ENCODE measurements around the gene KIAA0825.
A peak's percentile ranks its signal among the peaks of the same experiment; 100 is the strongest.

KIAA0825 gene, protein sequence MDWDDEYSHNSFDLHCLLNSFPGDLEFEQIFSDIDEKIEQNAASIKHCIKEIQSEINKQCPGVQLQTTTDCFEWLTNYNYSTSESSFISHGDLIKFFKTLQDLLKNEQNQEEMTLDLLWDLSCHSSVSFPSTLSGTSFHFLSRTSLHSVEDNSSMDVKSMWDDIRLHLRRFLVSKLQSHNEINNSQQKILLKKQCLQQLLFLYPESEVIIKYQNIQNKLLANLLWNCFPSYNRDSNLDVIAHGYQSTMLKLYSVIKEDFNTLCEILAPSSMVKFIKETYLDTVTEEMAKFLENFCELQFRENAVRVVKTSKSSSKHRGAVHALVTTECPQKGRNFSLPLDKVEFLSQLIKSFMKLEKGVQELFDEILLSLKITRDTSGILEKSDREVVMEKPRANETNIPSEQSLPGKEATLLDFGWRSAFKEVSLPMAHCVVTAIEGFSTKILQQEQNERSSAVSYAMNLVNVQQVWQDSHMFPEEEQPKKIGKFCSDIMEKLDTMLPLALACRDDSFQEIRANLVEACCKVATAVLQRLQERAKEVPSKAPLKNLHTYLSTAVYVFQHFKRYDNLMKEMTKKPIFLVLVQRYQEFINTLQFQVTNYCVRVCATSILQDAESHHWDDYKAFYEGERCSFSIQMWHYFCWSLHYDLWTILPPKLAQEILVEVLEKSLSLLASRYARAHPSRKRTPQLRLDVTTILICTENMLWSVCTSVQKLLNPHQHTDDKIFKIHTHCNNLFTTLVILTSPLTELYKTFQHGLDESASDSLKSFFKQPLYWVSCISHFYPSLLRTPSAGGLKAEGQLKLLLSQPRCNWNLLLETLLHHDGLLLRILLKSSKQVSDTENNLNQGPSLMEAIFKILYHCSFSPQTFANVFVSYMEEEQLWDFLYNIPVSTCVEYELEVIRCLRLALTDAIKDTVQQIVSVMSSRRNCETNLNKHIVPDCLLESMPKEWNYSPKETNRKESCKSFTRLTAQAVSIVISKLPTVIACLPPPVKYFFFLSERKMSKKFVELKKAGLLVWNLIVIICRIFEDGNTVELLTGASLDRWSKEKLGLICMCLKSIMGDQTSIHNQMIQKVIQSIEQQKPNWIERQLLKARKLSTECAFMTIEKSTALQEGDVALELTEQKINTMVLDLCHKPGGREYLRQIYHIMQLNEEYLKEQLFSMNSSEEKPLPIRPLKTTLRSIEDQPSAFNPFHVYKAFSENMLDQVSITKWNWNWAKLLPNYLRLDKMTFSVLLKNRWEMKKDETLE (N-terminal part only)

DNA sequence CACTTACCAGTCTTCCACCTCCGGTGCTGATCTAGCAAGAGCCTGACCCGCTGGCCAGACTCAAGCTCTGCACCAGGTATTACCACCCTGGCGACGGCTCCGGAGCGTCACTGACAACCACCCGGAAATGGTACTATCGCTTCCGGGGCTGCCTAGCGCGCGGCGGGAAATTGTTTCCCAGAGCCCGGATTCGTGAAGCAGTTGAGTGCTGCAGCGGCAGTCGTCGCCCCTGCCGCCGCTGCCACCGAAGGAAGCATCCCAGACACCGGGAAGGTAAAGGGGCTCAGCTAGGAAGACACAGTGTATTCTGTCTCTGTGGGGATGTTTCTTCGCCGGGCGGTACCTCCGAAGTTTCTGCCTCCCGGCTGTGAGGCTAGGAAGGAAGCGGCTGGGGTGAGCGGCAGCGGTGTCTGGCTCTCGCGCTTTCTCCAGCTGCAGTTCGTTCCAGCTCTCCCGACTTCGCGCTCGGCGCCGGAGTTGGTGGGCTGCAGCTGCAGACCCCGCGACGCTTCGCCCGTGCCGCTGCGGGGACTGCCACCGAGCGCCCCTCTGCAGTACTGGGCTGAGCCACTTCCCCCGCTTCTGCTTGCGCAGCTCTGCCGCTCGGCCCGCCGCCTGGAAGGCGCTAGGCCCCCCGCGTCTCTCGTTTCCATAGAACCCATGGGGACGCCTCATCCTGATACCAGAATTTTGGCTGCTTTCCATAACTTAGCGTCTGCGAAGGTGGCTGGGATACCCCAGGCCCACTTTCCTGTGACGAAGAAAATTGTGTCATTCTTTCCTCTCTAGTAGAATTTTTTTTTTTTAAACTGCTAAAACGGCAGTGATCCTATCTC is at the start of gene KIAA0825, which contains the start of gene SLF1:
KIAA0825 (minus strand) TSS at position 112 of the 836 bp plus-strand sequence. CDS start 81,478 bp downstream, outside the sequence.
SLF1 (plus strand) TSS at position 177 of the 836 bp plus-strand sequence. CDS start 10,142 bp downstream, outside the sequence.
- DNase-seq = peak; percentile 48

DNA sequence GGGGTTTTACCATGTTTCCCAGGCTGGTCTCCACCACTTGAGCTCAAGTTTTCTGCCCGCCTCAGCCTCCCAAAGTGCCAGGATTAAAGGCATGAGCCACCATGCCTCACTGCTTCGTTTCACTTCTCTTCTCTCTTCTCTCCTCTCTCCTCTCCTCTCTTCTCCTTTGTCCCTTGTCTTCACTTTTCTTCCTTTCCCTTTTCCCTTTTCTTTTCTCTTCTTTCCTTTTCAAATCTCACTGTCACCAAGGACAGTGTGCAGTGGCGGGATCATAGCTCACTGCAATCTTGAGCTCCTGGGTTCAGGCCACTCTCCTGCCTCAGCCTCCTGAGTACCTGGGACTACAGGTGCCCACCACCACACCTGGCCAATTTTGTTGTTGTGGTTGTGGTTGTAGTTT is 49.5 kb upstream of the KIAA0825 start:
- DNase-seq = no peak

DNA sequence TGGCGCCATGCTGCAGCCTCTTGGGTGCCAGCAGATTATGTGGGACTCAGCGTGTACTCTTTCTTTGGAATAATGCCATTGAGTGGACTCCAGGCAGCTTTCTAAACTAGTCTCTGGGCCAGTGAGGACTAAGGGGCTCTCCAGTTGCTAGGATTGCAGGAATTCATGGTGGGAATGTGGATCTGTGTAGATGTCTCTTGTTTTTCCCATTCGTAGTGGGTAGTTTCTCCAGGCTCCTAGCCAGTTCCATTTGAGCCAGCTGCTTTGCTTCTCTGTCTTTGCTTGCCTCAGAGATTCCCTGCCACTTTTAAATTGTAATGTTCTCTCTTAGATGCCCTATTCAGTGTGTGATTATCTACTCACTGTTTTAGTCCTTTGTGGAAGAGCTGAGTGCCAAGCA is 42.7 kb upstream of the KIAA0825 start:
- DNase-seq = no peak

DNA sequence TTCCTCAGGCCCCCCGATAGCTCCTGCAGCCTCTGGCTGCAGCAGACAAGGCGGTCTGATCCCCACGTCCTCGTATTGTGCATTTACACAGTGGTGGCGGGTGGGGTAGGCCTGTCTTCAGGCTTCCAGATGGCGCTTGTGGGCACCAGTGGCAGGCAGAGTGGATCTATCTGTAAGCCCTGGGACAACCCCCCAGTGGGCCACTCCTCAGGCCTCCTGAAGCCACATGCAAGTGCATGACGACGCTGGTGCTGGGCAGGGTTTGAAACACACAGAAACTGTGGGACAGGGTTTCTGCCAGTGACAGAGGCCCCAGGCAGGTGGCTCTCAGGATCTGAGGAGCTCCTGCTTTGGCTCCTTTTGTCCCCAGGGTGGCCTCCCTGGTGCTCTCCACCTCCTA is 42.1 kb upstream of the KIAA0825 start:
- no peak for DNase-seq

DNA sequence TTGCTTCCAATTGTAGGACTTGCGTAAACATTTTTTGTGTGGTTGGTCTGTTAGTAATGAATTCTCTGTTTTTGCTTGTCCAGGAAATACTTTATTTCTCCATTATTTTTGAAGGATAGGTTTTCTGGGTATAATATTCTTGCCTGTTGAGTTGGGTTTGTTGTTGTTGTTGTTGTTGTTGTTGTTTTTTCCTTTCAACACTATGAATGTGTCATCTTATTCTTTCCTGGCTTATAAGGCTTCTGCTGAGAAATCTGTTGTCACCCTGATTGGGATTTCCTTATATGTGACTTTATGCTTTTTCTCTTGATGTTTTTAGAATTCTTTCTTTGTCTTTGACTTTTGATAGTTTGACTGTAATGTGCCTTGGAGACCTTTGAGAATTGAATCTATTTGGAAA is 39.9 kb upstream of the KIAA0825 start:
- DNase-seq = no peak

DNA sequence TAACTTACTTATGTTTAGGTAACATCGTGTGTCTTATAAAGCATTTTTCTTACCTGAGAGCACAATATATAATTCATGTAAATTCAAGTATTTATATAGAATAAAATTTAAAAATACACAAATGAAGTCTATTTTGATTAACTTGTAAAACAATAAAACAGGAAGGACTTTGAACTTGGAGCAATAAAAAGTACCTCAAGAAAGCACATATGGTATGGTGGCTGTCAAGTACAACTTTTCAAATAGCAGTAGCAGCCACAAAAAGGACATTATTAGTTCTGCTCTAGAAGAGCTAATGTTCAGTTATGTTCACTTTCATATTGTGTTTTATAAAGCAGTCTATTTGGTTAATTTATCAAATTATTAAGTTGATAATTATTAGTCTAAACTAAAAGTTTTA is 31.5 kb upstream of the KIAA0825 start:
- no peak for DNase-seq

DNA sequence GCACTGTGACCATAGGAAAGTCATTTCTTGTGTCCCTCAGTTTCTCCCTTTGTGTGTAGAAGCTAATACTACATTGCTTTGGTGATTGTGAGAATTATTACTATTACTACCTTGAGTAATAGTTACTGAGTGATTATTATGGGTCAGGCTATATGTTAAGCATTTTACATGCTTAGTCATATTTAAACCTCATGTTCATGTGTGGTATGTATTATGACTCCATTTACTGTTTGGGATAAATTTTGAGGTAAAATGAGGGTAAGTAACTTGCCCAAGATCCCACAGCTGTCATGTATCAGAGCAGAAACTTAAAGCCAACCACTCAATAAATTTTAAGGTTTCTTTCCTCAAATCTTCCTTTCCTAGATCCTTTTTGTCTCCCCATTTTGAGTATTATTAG is 28.4 kb upstream of the KIAA0825 start:
- no peak for DNase-seq

DNA sequence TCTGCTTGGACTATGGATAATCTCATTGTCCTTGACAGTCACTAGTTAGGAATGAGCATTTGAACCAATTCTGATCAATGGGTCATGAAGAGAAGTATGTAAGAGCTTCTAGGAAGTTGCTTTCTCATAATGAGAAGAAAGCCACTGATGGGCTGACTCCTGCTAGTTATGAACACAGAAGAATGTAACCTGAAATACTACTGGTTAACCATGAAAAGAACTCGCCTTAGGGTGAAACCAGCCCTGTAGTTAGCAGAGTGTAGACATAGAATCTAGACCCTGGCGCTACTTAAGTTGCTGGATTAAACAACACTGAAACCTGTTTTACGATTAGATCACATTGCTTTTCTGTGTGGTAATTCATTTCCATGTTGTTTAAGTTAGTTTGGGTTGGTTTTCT is 26.6 kb upstream of the KIAA0825 start:
- DNase-seq = no peak

DNA sequence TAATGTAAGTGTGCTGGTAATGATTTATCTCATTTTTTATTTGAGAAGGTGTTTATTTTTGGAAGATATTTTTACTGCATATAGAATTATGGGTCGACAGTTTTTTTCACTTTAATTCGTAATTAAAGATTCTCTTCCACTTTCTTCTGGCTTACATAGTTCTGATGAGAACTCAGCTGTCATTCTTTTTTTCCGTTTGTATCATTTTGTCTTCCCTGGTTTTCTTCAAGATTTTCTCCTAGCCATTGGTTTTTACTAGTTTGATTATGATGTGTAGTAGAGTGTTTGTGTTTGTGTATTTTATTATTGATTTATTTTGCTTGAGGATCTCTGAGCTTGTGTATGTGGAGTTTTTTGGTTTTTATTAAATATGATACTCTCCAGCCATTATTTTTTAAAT is 21.8 kb upstream of the KIAA0825 start:
- no peak for DNase-seq

DNA sequence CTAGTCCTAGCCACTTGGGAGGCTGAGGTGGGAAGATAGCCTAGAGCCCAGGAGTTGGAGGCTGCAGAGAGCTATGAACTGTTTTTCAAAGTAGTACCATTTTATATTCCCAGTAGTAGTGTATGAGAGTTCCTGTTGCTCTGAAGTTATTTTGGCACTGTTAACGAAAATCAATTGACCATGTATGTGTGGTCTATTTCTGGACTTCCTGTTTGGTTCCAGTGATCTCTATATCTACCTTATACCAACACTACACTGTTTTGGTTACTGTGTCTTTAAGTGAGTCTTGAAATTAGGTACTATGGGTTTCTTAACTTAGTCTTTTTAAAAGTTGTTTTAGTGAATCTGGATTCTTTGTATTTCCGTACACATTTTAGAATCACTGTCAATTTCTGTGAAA is 13.6 kb upstream of the KIAA0825 start:
- DNase-seq = no peak

DNA sequence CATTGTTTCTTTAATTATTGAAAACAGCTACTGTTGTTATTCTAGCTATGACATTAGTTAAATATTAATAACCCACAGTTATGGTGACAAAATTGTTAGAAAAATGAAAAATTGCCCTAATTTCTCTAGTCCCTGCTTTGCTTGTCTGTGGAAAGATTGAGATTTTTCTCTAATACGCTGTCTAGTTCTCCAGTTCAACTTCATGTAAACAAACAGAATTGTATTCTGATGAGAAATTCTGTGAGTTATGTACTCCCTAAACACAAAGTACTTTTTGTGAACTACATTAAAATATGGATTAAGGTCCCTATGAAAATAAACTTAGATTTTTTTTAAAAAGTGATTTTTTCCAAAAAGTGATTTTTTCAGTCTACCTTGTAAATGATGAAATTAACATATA is 8.8 kb upstream of the KIAA0825 start:
- no peak for DNase-seq

DNA sequence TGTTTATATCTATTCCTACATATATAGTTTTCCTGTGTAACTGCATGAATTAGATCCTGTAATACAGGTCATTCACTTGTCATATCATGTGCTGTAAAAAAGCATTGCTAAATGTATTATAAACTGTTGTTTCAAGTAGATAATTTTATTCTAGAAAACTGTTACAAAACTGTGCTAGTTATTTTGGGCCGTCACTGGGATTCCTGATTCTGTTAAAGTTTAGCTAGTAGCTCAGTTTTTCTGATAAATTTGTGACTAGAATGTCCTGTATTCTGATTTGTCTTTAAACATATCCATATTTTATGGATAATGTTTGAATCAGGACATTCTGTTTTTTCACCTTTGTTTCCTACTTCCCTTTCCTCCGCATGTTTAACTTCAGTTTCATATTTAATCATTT is 5.5 kb upstream of the KIAA0825 start:
- DNase-seq = no peak

DNA sequence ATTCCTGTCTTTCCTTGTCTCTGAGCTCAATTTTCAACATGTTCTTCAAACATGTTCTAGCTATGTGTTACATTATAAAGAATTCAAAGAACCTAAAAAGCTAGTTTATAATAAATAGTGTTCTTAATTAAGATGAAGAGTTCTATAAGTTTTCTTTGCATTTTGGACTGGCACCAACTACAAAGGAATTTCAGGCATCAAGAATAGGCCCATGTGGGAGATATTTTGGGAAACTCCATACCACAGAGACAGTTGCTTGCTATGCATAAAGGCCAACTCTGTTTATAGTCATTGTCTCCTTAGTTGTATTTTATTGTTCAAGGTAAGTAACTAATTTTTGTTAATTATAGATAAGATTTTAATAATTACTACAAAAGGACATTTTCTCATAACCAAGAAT is 4.6 kb upstream of the KIAA0825 start:
- no peak for DNase-seq

DNA sequence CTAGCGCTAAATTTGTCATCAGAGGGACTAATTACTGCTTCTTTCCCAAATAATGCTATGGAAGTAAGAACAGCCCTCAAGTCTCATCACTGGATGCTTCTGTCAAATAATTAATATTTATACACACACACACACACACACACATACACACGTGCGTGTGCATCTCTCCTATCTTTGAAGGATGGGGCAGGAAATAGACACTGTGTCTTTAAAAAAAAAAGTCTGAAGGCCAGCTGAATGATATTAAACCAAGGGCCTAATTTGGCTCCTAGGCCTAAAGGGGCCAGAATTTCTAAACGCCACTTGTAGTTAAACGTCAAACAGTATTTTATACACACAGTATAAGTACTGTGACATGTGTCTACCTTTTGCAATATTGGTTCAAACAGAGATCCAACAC is 3.4 kb upstream of the KIAA0825 start:
- no peak for DNase-seq

DNA sequence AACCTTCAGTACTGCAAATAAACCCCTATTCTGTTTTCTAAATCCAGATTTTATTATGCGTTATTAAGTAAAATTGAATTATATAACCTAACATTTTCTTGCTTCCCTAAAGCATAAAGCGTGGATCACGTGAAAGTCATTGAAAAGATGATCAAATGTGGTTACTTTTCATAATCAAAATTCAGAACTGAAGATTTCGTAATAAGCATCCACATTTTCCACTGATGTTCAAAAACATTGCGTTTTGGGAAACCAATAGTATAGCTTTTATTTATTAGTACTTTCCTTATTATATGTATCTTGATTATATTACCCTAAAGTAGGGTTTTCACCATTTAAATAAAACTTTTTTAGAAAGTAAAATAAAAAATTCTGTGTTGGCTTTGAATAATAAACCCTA is 1.9 kb upstream of the KIAA0825 start:
- no peak for DNase-seq

DNA sequence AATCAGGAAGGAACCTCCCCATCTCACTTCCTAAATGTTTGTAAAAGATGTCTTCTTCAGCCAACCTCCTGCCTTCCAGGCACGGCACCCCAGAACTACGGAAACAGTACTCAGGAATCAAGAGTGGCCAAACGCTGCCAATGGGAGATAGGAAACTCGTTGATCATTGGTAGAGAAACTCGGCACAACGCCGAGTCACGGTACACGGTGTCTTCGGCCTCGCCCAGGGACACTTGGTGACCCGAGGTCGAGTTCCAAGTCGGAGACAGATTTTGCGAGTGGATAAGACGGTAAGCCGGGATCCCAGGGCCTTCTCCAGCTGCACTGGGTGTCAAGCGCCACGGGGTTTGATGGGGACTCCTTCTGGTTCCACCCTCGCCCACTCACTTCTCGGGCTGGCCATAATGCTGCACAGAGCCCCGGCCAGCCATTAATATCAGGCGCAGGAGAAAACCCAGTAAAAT is 343 bp downstream of the KIAA0825 start:
- no peak for DNase-seq

DNA sequence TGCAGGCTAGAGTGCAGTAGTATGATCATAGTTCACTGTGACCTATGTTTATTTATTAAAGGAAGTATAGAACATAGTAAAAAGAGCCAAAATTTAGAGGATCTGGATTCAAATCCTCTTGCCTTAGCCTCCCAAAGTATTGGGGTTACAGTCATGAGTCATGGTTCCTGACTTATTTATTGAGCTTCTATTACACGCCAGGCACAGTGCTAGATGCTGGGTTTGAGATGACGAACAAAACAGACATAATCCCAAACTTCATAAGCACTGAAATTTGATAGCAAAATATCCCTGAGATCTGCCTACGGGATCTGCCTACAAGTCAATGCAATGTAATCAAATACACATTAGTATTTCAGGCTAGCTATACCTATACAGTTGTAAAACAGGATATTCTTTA is 2.5 kb downstream of the KIAA0825 start:
- DNase-seq = no peak

DNA sequence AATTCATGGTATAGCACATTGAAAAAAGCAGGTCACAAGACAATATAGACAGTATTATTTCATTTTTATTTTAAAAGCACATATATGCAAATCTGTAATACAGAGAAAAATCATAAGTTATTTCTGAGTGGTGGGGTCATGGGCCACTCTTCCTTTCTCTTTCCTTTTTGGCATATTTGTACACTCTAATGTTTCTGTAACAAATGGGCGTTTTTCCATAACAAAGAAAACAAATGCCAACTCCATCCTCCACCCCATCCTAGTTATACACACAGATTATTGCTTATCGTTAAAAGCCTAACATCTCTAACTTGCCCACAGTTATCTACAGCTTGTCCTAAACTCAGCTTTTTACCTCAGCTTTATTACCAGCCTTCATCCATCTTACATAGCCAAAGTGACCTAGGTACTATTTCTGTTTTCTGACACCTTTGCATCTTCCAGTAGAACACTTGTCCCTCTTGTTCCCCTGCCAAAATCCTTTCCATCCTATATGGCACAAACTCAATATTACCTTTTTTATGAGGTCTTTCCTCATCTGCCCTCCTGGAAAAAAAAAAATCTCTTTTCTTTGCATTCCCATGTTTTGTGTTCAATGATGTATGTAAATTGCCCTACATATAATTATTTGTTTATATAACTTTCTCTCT is 4.1 kb downstream of the KIAA0825 start:
- no peak for DNase-seq

DNA sequence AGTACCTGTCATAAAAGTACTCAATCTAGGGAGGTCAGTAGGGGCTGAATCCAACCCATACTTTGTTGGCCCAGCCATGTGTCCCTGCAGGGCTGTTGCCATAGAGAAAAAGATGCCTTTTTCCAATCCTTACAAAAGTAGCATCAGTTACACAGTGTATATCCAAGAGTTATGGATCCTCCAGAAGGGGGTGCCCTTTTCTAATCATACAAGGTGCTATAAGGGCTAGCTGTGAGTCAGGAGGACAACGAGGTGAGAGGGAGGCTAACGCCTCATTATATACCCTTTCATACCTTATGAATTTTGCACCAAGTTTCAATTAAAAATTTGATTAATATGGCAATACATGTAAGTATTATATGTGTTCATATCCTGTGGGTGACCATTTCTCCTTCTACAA is 4.8 kb downstream of the KIAA0825 start:
- no peak for DNase-seq

DNA sequence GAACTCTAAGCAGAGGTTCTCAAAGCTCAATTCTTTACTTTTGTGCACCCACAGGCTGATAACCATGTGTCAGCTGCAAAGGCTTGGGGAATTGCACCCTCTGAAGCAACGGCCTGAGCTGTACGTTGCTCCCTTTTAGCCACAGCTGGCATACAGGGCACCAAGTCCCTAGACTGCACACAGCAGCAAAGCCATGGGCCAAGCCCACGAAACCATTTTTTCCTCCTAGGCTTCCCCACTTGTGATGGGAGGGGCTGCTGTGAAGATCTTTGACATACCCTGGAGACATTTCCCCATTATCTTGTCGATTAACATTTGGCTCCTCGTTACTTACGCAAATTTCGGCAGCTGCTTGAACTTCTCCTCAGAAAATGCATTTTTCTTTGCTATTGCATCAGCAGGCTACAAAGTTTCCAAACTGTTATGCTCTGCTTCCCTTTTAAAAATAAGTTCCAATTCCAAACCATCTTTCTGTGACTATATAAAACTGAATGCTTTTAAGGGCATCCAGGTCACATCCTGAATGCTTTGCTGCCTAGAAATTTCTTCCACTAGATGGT is 23.0 kb downstream of the KIAA0825 start:
- no peak for DNase-seq

All from NCI-H2107 (cell line).